Ishikawa (cell line): Measurements from ENCODE around the gene TBC1D21.

ENCODE experiments used
- CEBPB ChIP-seq: IDR thresholded peaks from 2 replicates; pipeline ENCODE4 v1.6.1; 2012
- CREB1 ChIP-seq: IDR thresholded peaks from 2 replicates; pipeline ENCODE4 v1.6.1; 2012; ENCODE audit warnings: low read depth
- EGR1 ChIP-seq: IDR thresholded peaks from 2 replicates; pipeline ENCODE4 v1.6.1; 2012
- EP300 ChIP-seq: IDR thresholded peaks from 2 replicates; pipeline ENCODE4 v1.6.1; 2012; ENCODE audit warnings: borderline replicate concordance
- FOXM1 ChIP-seq: IDR thresholded peaks from 2 replicates; pipeline ENCODE4 v1.6.1; 2012; ENCODE audit warnings: low read depth, borderline replicate concordance
- MAX ChIP-seq: IDR thresholded peaks from 2 replicates; pipeline ENCODE4 v1.6.1; 2012
- NFIC ChIP-seq: IDR thresholded peaks from 2 replicates; pipeline ENCODE4 v1.6.1; 2012
- RAD21 ChIP-seq: IDR thresholded peaks from 2 replicates; pipeline ENCODE4 v1.6.1; 2012; ENCODE audit warnings: low read depth
- TAF1 ChIP-seq: IDR thresholded peaks from 2 replicates; pipeline ENCODE4 v1.6.1; 2012; ENCODE audit warnings: low read depth, mild to moderate bottlenecking
- TCF12 ChIP-seq: IDR thresholded peaks from 2 replicates; pipeline ENCODE4 v1.6.1; 2012; ENCODE audit warnings: low read depth
- TEAD4 ChIP-seq: IDR thresholded peaks from 2 replicates; pipeline ENCODE4 v1.6.1; 2012
- YY1 ChIP-seq: IDR thresholded peaks from 2 replicates; pipeline ENCODE4 v1.6.1; 2012; ENCODE audit warnings: low read depth
- ZBTB7A ChIP-seq: IDR thresholded peaks from 2 replicates; pipeline ENCODE4 v1.6.1; 2012; ENCODE audit warnings: low read depth
- TF ChIP-seq, protein P1 (sequence below): IDR thresholded peaks from 2 replicates; pipeline ENCODE4 v1.6.1; 2012
- TF ChIP-seq, protein P2 (sequence below): IDR thresholded peaks from 2 replicates; pipeline ENCODE4 v1.6.1; 2012; ENCODE audit warnings: low read depth, mild to moderate bottlenecking

TBC1D21 gene

DNA sequence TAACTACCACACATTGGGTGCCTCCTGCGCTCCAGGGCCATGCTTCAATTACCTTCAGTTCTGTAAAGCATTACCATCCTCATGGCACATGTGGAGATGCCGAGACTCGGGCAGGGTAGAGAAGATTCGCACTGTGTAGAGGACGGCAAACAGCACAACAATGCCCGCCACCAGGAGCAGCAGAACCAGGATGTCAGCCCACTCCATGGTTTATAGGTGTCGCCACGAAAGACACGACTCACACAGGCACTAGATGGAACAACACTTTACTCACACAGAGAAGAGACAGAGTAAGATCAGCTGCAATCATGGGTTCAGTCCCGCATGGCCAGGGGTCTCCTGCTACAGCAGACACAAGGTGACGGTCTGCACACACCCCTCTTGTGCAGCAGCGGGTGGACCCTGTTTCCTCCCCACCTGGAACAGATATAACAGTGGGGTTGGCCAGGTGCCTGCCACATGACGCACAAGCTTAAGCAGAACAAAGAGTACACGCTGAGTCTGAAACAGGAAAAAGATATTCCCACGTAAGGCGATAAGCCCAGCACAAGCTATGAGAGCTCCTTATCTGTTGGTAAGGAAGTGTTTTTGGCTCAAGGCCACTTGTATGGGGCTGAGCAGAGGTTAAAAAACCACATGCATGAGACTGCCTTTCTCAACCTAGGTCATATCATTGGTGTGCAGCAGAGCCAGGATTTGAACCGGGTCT is 2.5 kb upstream of the TBC1D21 start:
- TF ChIP-seq MAX (no peak), ZBTB7A (no peak), RAD21 (no peak), EP300 (no peak), CREB1 (no peak), CEBPB (no peak), NFIC (no peak), EGR1 (no peak), YY1 (no peak)
- TF ChIP-seq, protein P1, sequence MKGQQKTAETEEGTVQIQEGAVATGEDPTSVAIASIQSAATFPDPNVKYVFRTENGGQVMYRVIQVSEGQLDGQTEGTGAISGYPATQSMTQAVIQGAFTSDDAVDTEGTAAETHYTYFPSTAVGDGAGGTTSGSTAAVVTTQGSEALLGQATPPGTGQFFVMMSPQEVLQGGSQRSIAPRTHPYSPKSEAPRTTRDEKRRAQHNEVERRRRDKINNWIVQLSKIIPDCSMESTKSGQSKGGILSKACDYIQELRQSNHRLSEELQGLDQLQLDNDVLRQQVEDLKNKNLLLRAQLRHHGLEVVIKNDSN = no peak
- TF ChIP-seq, protein P2, sequence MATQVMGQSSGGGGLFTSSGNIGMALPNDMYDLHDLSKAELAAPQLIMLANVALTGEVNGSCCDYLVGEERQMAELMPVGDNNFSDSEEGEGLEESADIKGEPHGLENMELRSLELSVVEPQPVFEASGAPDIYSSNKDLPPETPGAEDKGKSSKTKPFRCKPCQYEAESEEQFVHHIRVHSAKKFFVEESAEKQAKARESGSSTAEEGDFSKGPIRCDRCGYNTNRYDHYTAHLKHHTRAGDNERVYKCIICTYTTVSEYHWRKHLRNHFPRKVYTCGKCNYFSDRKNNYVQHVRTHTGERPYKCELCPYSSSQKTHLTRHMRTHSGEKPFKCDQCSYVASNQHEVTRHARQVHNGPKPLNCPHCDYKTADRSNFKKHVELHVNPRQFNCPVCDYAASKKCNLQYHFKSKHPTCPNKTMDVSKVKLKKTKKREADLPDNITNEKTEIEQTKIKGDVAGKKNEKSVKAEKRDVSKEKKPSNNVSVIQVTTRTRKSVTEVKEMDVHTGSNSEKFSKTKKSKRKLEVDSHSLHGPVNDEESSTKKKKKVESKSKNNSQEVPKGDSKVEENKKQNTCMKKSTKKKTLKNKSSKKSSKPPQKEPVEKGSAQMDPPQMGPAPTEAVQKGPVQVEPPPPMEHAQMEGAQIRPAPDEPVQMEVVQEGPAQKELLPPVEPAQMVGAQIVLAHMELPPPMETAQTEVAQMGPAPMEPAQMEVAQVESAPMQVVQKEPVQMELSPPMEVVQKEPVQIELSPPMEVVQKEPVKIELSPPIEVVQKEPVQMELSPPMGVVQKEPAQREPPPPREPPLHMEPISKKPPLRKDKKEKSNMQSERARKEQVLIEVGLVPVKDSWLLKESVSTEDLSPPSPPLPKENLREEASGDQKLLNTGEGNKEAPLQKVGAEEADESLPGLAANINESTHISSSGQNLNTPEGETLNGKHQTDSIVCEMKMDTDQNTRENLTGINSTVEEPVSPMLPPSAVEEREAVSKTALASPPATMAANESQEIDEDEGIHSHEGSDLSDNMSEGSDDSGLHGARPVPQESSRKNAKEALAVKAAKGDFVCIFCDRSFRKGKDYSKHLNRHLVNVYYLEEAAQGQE = no peak

- TF ChIP-seq, protein P2 = no peak
- TF ChIP-seq RAD21 (no peak), EGR1 (no peak), FOXM1 (no peak)
Observed at GRCh38 chr15:73872346-73872745, 1.0 kb upstream of the TBC1D21 start.

GRCh38 chr15:73873889-73874511 is 636 bp downstream of the TBC1D21 start:
- TF ChIP-seq RAD21 (peak; percentile 66), EP300 (no peak)

DNA sequence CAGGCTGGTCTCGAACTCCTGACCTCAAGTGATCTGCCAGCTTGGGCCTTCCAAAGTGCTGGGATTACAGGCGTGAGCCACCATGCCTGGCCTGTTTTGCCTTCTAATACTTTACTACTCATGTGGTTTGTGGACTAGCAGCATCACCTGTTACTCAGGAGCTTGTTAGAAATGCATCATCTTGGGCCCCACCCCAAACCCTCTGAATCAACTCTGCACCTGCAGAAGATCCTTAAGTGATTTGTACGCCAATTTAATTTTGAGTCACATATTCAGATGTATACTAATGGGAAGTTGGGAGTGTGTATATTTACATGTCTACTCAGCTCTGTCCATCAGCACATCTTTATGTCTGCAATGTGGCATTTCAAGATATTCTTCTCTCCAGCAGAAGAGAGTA is 6.1 kb downstream of the TBC1D21 start:
- TF ChIP-seq TCF12 (no peak), CEBPB (no peak), MAX (no peak), TEAD4 (no peak), YY1 (no peak), CREB1 (no peak), NFIC (no peak), EP300 (no peak), FOXM1 (no peak), RAD21 (no peak), ZBTB7A (no peak), EGR1 (no peak), TAF1 (no peak)
- TF ChIP-seq, protein P2 = no peak
- TF ChIP-seq, protein P1 = no peak
